Measurements from ENCODE around the gene SPTBN2. TPM values are rescaled to one million over a fixed set of nuclear protein-coding genes. Genes with fewer than 3 reads are reported as not detected.

SPTBN2 gene
- total RNA-seq: 0.16 TPM in 1 of 2 replicates, not detected in the other

GRCh38 chr11:66728693-66729385 lies at the start of gene SPTBN2:
SPTBN2 (minus strand) TSS chr11:66729216; CDS start chr11:66721240, 7,976 bp downstream.

GRCh38 chr11:66677599-66678375 lies 51.2 kb downstream of the SPTBN2 start, which contains the start of gene RBM4B:
RBM4B (minus strand) TSS chr11:66677887; CDS start chr11:66677079, 808 bp downstream.

GRCh38 chr11:66638177-66639065 lies 90.6 kb downstream of the SPTBN2 start, which contains the start of gene RBM4:
RBM4 (plus strand) TSS chr11:66638703; CDS start chr11:66639712, 1,009 bp downstream.

Other genes with a start within 250 kb of the SPTBN2 start
- 43.9 and 68.2 TPM in 2 replicates for gene DPP3, start 248.8 kb downstream of the SPTBN2 start, total RNA-seq
- gene BBS1, start 218.6 kb downstream of the SPTBN2 start, total RNA-seq: 20.4 and 28.7 TPM in 2 replicates
- gene ZDHHC24, start 183.2 kb downstream of the SPTBN2 start, total RNA-seq: 17.1 and 33.2 TPM in 2 replicates
- under 0.01 TPM in 2 replicates for gene ACTN3, start 182.3 kb downstream of the SPTBN2 start, total RNA-seq
- gene CTSF, start 160.6 kb downstream of the SPTBN2 start, total RNA-seq: 65.9 and 72.4 TPM in 2 replicates
- 0.16 TPM in 1 of 2 replicates, not detected in the other for gene CCDC87, start 136.2 kb downstream of the SPTBN2 start, total RNA-seq
- 43.7 and 50.4 TPM in 2 replicates for gene CCS, start 136.0 kb downstream of the SPTBN2 start, total RNA-seq
- 21.3 and 29.2 TPM in 2 replicates for gene RBM14, start 112.6 kb downstream of the SPTBN2 start, total RNA-seq
- gene RBM4, start 90.5 kb downstream of the SPTBN2 start, total RNA-seq: 124 and 173 TPM in 2 replicates
- 13.0 and 16.2 TPM in 2 replicates for gene RBM4B, start 51.3 kb downstream of the SPTBN2 start, total RNA-seq
- gene RCE1, start 114.2 kb upstream of the SPTBN2 start, total RNA-seq: 14.8 and 15.9 TPM in 2 replicates
- gene LRFN4, start 127.8 kb upstream of the SPTBN2 start, total RNA-seq: 17.3 and 18.1 TPM in 2 replicates
- gene PC, start 229.2 kb upstream of the SPTBN2 start, total RNA-seq: 24.8 and 25.1 TPM in 2 replicates
- gene C11orf86, start 246.1 kb upstream of the SPTBN2 start, total RNA-seq: not detected in 2 replicates